GM21786 (cell line): ENCODE data around the gene LRFN2.

ENCODE experiments used
- ATAC-seq: cut with Tn5 transposase; IDR thresholded peaks from one replicate; pipeline ENCODE4 v1.9.1; 2021; ENCODE audit not compliant: unreplicated experiment

The LRFN2 gene

GRCh38 chr6:40586369-40587201, 579 bp downstream of the LRFN2 start:
- ATAC-seq: no peak

GRCh38 chr6:40585651-40586269, 1.4 kb downstream of the LRFN2 start:
- ATAC-seq: no peak

GRCh38 chr6:40585223-40585622, 1.9 kb downstream of the LRFN2 start:
- ATAC-seq: no peak

- ATAC-seq: no peak
Measured at GRCh38 chr6:40584741-40585140, 2.4 kb downstream of the LRFN2 start.

- no peak for ATAC-seq
Measured at GRCh38 chr6:40583709-40584108, 3.5 kb downstream of the LRFN2 start.

- no peak for ATAC-seq
Measured at GRCh38 chr6:40582892-40583291, 4.3 kb downstream of the LRFN2 start.

GRCh38 chr6:40579101-40579500, 8.1 kb downstream of the LRFN2 start:
- ATAC-seq: no peak

GRCh38 chr6:40577672-40578071, 9.5 kb downstream of the LRFN2 start:
- no peak for ATAC-seq

GRCh38 chr6:40573221-40573620, 13.9 kb downstream of the LRFN2 start:
- no peak for ATAC-seq

GRCh38 chr6:40569162-40569910, 17.8 kb downstream of the LRFN2 start:
- no peak for ATAC-seq

GRCh38 chr6:40568062-40568708, 19.0 kb downstream of the LRFN2 start:
- no peak for ATAC-seq

- no peak for ATAC-seq
Measured at GRCh38 chr6:40563111-40563510, 24.1 kb downstream of the LRFN2 start.

GRCh38 chr6:40559056-40559455, 28.1 kb downstream of the LRFN2 start:
- ATAC-seq: no peak

- ATAC-seq: no peak
Measured at GRCh38 chr6:40558102-40558501, 29.1 kb downstream of the LRFN2 start.

- ATAC-seq: no peak
Measured at GRCh38 chr6:40556881-40557280, 30.3 kb downstream of the LRFN2 start.

GRCh38 chr6:40556023-40556422, 31.1 kb downstream of the LRFN2 start:
- no peak for ATAC-seq

- no peak for ATAC-seq
Measured at GRCh38 chr6:40555092-40555491, 32.1 kb downstream of the LRFN2 start.

GRCh38 chr6:40552941-40553340, 34.2 kb downstream of the LRFN2 start:
- ATAC-seq: no peak

GRCh38 chr6:40551966-40552505, 35.1 kb downstream of the LRFN2 start:
- no peak for ATAC-seq

GRCh38 chr6:40550202-40551101, 36.7 kb downstream of the LRFN2 start:
- no peak for ATAC-seq
